ENCODE results near the gene ACACA.

The ACACA gene

DNA sequence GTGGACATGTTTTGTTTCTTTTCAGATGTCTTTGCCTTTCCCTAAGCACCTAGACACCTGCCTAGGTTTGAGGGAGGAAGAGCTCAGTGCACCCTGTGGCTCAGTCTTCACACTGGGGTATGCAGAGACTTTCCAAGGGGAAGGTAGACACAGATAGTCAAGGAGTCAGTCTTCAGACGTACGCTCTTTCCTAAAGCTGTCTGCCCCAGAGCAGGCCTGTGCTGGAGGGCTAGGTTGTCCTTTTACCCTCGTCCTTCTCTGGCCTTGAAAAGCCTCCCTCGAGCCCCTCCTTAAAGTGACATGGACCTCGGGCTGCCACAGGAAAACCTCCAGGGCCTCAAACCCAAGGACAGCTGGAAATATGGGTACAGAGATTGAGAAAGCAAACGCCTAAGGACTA, 354.2 kb downstream of the ACACA start:
- no peak overlapping the region for H3K9ac ChIP-seq (ENCODE audit: low read length)
- no peaks in the 10 kb centered on the region for H3K27me3 ChIP-seq (ENCODE audit: control insufficient read depth, insufficient read depth, low read length)
- H3K4me3 ChIP-seq (ENCODE audit: low read length): no peak overlapping the region
- no peaks in the 10 kb centered on the region for H3K9me3 ChIP-seq (ENCODE audit: control insufficient read depth, low read depth, low read length)
- peaks cover under 1% of the 10 kb centered on the region for H3K4me1 ChIP-seq (ENCODE audit: control insufficient read depth, low read depth, low read length)
- peaks cover 4% of the 10 kb centered on the region for H3K36me3 ChIP-seq (ENCODE audit: control insufficient read depth, low read depth, low read length)
- no peak overlapping the region for H3K27ac ChIP-seq (ENCODE audit: low read length)

DNA sequence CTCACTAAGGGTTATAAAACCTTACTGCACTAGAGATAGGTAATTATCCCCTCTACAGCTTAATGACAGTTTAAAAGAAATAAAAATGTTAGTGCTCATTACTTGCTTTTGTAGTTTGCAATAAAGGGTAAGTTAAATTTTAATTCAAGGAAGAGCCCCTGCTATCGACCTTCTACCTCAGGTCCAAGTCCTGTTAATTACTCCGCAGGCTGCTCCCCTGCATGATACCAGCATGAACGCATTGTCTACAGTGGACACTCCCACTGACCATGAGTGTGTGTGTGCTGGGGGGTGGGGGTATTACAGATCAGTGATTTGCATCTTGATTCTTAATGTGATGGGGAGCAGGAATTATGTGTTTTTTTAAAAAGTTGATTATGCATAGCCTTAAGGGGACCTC, 354.8 kb downstream of the ACACA start:
- Histone ChIP-seq H3K4me3 (ENCODE audit: low read length) (no peak overlapping the region), H3K27me3 (ENCODE audit: control insufficient read depth, insufficient read depth, low read length) (no peaks in the 10 kb centered on the region), H3K9me3 (ENCODE audit: control insufficient read depth, low read depth, low read length) (no peaks in the 10 kb centered on the region), H3K4me1 (ENCODE audit: control insufficient read depth, low read depth, low read length) (peaks cover 6% of the 10 kb centered on the region), H3K9ac (ENCODE audit: low read length) (no peak overlapping the region), H3K36me3 (ENCODE audit: control insufficient read depth, low read depth, low read length) (peaks cover 1% of the 10 kb centered on the region), H3K27ac (ENCODE audit: low read length) (no peak overlapping the region)

DNA sequence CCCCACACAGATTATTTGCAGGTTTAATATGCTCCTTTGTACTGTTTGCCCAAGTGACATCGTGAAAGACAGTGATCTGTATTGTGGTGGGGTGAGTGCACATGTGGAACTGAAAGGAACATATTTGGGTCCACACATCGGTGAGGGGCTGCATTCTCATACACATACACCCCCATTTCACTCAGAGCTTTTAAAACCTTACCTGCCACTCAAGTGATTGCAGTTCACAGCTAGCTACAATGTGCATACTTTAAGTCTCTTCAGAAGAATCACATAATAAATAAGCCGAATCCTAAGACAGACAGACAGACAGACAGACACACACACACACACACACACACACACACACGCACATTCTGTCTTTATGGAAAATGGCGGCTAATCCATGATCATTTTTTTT, 355.3 kb downstream of the ACACA start:
- Histone ChIP-seq H3K36me3 (ENCODE audit: control insufficient read depth, low read depth, low read length) (no peaks in the 10 kb centered on the region), H3K27me3 (ENCODE audit: control insufficient read depth, insufficient read depth, low read length) (no peaks in the 10 kb centered on the region)

GRCh38 chr17:37050920-37051319, 355.7 kb downstream of the ACACA start:
- Histone ChIP-seq H3K36me3 (ENCODE audit: control insufficient read depth, low read depth, low read length) (no peaks in the 10 kb centered on the region), H3K4me1 (ENCODE audit: control insufficient read depth, low read depth, low read length) (peaks cover 14% of the 10 kb centered on the region), H3K9me3 (ENCODE audit: control insufficient read depth, low read depth, low read length) (no peaks in the 10 kb centered on the region), H3K27ac (ENCODE audit: low read length) (no peak overlapping the region), H3K27me3 (ENCODE audit: control insufficient read depth, insufficient read depth, low read length) (no peaks in the 10 kb centered on the region), H3K9ac (ENCODE audit: low read length) (no peak overlapping the region), H3K4me3 (ENCODE audit: low read length) (no peak overlapping the region)

More for the DNA sequence above, 355.3 kb downstream of the ACACA start:
- Histone ChIP-seq H3K9ac (ENCODE audit: low read length) (no peak overlapping the region), H3K27ac (ENCODE audit: low read length) (no peak overlapping the region), H3K4me1 (ENCODE audit: control insufficient read depth, low read depth, low read length) (peaks cover 9% of the 10 kb centered on the region), H3K9me3 (ENCODE audit: control insufficient read depth, low read depth, low read length) (no peaks in the 10 kb centered on the region), H3K4me3 (ENCODE audit: low read length) (no peak overlapping the region)

GRCh38 chr17:37048811-37049210, 357.8 kb downstream of the ACACA start:
- Histone ChIP-seq H3K36me3 (ENCODE audit: control insufficient read depth, low read depth, low read length) (no peaks in the 10 kb centered on the region), H3K4me3 (ENCODE audit: low read length) (no peak overlapping the region), H3K9me3 (ENCODE audit: control insufficient read depth, low read depth, low read length) (no peaks in the 10 kb centered on the region), H3K9ac (ENCODE audit: low read length) (no peak overlapping the region), H3K27ac (ENCODE audit: low read length) (no peak overlapping the region), H3K4me1 (ENCODE audit: control insufficient read depth, low read depth, low read length) (peaks cover 28% of the 10 kb centered on the region), H3K27me3 (ENCODE audit: control insufficient read depth, insufficient read depth, low read length) (no peaks in the 10 kb centered on the region)

GRCh38 chr17:37047631-37048104, 359.0 kb downstream of the ACACA start:
- H3K27ac ChIP-seq (ENCODE audit: low read length): no peak overlapping the region
- H3K4me1 ChIP-seq (ENCODE audit: control insufficient read depth, low read depth, low read length): peaks cover 33% of the 10 kb centered on the region
- no peaks in the 10 kb centered on the region for H3K9me3 ChIP-seq (ENCODE audit: control insufficient read depth, low read depth, low read length)
- no peaks in the 10 kb centered on the region for H3K27me3 ChIP-seq (ENCODE audit: control insufficient read depth, insufficient read depth, low read length)
- H3K9ac ChIP-seq (ENCODE audit: low read length): peak overlapping the region; percentile 35
- H3K4me3 ChIP-seq (ENCODE audit: low read length): no peak overlapping the region
- H3K36me3 ChIP-seq (ENCODE audit: control insufficient read depth, low read depth, low read length): no peaks in the 10 kb centered on the region

DNA sequence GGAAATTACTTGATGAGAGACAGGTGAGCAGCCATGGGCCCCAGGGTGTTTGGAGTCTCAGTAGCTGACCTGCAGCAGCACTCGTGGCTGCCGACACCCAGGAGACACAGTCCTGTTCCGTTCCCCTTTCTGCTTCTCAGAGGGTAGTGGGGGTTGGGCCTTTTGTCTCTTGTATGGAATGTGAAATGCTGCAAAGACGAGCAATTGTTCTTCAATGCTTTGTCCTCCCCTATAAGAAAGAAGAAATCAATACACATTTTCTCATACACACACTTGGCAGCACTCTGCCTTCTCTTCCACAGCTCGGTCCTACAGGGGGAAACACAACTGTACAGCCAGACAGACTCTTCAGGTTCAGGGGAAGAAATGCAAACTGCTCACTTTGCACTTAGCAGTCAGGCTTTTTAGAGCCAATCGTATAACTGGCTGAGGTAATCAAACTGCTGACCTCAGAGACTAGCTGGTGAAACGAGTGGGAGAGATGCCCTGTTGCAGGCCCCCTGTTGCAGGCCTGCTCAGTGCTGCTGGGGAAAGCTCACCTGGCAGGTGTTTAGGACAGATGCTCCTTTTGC, 361.2 kb downstream of the ACACA start:
- Histone ChIP-seq H3K9me3 (ENCODE audit: control insufficient read depth, low read depth, low read length) (no peaks in the 10 kb centered on the region), H3K4me3 (ENCODE audit: low read length) (no peak overlapping the region), H3K27me3 (ENCODE audit: control insufficient read depth, insufficient read depth, low read length) (no peaks in the 10 kb centered on the region), H3K36me3 (ENCODE audit: control insufficient read depth, low read depth, low read length) (no peaks in the 10 kb centered on the region), H3K9ac (ENCODE audit: low read length) (no peak overlapping the region), H3K4me1 (ENCODE audit: control insufficient read depth, low read depth, low read length) (peaks cover 33% of the 10 kb centered on the region), H3K27ac (ENCODE audit: low read length) (no peak overlapping the region)

- no peak overlapping the region for H3K27ac ChIP-seq (ENCODE audit: low read length)
- H3K9ac ChIP-seq (ENCODE audit: low read length): no peak overlapping the region
- no peaks in the 10 kb centered on the region for H3K36me3 ChIP-seq (ENCODE audit: control insufficient read depth, low read depth, low read length)
- no peak overlapping the region for H3K4me3 ChIP-seq (ENCODE audit: low read length)
- H3K4me1 ChIP-seq (ENCODE audit: control insufficient read depth, low read depth, low read length): peaks cover 33% of the 10 kb centered on the region
- no peaks in the 10 kb centered on the region for H3K9me3 ChIP-seq (ENCODE audit: control insufficient read depth, low read depth, low read length)
- no peaks in the 10 kb centered on the region for H3K27me3 ChIP-seq (ENCODE audit: control insufficient read depth, insufficient read depth, low read length)
These were observed 363.4 kb downstream of the ACACA start for GRCh38 chr17:37043201-37043600.

GRCh38 chr17:37041932-37042331, 364.7 kb downstream of the ACACA start:
- H3K27ac ChIP-seq (ENCODE audit: low read length): no peak overlapping the region

DNA sequence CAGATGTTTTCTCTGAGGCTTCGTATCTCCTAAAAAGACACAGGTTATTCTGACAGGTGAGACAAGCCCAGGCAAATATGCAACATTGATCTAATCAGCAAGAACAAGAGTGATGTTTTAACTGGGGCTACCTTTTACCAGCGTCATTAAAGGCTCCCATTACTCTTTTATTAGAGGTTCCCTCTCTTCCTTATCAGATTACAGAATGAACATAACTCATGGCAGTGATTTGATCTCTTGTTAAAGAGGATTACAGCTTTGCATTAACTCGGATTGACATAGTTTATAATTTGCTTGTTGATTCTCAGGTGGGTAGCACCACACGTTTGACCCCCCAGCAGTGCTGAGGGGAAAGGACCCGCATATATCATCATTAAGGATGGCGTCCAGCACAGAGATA, 367.4 kb downstream of the ACACA start:
- Histone ChIP-seq H3K27ac (ENCODE audit: low read length) (no peak overlapping the region), H3K36me3 (ENCODE audit: control insufficient read depth, low read depth, low read length) (no peaks in the 10 kb centered on the region), H3K9ac (ENCODE audit: low read length) (no peak overlapping the region), H3K27me3 (ENCODE audit: control insufficient read depth, insufficient read depth, low read length) (no peaks in the 10 kb centered on the region), H3K9me3 (ENCODE audit: control insufficient read depth, low read depth, low read length) (no peaks in the 10 kb centered on the region), H3K4me3 (ENCODE audit: low read length) (no peak overlapping the region), H3K4me1 (ENCODE audit: control insufficient read depth, low read depth, low read length) (peaks cover 5% of the 10 kb centered on the region)

More at GRCh38 chr17:37041932-37042331, 364.7 kb downstream of the ACACA start:
- no peaks in the 10 kb centered on the region for H3K27me3 ChIP-seq (ENCODE audit: control insufficient read depth, insufficient read depth, low read length)
- H3K9ac ChIP-seq (ENCODE audit: low read length): no peak overlapping the region
- H3K4me3 ChIP-seq (ENCODE audit: low read length): no peak overlapping the region
- no peaks in the 10 kb centered on the region for H3K36me3 ChIP-seq (ENCODE audit: control insufficient read depth, low read depth, low read length)
- peaks cover 28% of the 10 kb centered on the region for H3K4me1 ChIP-seq (ENCODE audit: control insufficient read depth, low read depth, low read length)
- H3K9me3 ChIP-seq (ENCODE audit: control insufficient read depth, low read depth, low read length): no peaks in the 10 kb centered on the region

GRCh38 chr17:37037590-37038155, 369.0 kb downstream of the ACACA start:
- H3K27ac ChIP-seq (ENCODE audit: low read length): no peak overlapping the region
- H3K36me3 ChIP-seq (ENCODE audit: control insufficient read depth, low read depth, low read length): peaks cover 8% of the 10 kb centered on the region
- no peaks in the 10 kb centered on the region for H3K9me3 ChIP-seq (ENCODE audit: control insufficient read depth, low read depth, low read length)

More at GRCh38 chr17:37037590-37038155, 369.0 kb downstream of the ACACA start:
- no peak overlapping the region for H3K9ac ChIP-seq (ENCODE audit: low read length)
- H3K4me3 ChIP-seq (ENCODE audit: low read length): no peak overlapping the region
- no peaks in the 10 kb centered on the region for H3K27me3 ChIP-seq (ENCODE audit: control insufficient read depth, insufficient read depth, low read length)
- no peaks in the 10 kb centered on the region for H3K4me1 ChIP-seq (ENCODE audit: control insufficient read depth, low read depth, low read length)
